Fibroblast of villous mesenchyme (primary cell): ENCODE data around the gene SMURF1. TPM values are rescaled to one million over a fixed set of nuclear protein-coding genes. Genes with fewer than 3 reads are reported as not detected.

Experiments used
- DNase-seq: peaks from one replicate; pipeline ENCODE4 v3.0.0-alpha.2; 2010; ENCODE audit warnings: low read depth
- H3K4me3 ChIP-seq: 2 replicates; pipeline ENCODE4 v1.5.1; 2011; ENCODE audit warnings: low read depth, mild to moderate bottlenecking, low read length
- total RNA-seq: library from RNA; depleted of rRNA; stranded (reverse); fragments of >200 nt; gene quantifications from 2 replicates; pipeline ENCODE4 v1.2.3, GENCODE V29; 2012
- TF ChIP-seq, protein P1 (sequence below): IDR thresholded peaks from 2 replicates; pipeline ENCODE4 v1.5.1; 2012; ENCODE audit warnings: low read depth, mild to moderate bottlenecking, low read length; ENCODE audit not compliant: insufficient read depth

SMURF1 gene
- total RNA-seq, 1 donor: 29.8 TPM

DNA sequence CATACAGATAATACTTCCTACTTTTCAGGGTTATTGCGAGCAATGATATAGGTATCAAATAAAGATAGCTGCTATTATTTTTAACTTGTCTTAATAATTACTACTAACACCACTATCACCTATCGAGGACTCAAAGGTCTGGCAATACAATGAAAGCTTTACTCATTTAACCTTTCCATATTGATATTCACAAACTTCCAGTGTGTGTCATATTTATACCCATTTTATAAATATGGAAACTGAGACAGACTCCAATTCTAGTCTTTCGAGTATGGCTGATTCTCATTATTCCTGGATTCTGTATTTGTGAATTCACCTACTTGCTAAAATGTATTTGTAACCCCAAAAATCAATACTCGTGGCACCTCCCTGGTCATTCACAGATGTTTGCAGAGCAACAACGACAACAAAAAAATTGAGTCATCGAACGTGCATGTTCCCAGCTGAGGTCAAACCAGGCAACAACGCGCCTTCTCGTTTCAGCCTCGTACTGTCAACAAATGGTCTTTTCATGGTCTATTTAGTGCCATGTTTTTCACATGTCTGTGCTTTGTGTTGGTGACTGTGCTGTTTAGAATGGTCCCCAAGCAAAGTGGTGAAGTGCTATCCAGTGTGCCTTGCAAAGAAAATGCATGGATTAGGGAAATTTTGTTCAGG is 51.7 kb downstream of the SMURF1 start:
- TF ChIP-seq, protein P1, sequence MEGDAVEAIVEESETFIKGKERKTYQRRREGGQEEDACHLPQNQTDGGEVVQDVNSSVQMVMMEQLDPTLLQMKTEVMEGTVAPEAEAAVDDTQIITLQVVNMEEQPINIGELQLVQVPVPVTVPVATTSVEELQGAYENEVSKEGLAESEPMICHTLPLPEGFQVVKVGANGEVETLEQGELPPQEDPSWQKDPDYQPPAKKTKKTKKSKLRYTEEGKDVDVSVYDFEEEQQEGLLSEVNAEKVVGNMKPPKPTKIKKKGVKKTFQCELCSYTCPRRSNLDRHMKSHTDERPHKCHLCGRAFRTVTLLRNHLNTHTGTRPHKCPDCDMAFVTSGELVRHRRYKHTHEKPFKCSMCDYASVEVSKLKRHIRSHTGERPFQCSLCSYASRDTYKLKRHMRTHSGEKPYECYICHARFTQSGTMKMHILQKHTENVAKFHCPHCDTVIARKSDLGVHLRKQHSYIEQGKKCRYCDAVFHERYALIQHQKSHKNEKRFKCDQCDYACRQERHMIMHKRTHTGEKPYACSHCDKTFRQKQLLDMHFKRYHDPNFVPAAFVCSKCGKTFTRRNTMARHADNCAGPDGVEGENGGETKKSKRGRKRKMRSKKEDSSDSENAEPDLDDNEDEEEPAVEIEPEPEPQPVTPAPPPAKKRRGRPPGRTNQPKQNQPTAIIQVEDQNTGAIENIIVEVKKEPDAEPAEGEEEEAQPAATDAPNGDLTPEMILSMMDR: no peak
- no peak overlapping the region for H3K4me3 ChIP-seq
- DNase-seq: no peak

DNA sequence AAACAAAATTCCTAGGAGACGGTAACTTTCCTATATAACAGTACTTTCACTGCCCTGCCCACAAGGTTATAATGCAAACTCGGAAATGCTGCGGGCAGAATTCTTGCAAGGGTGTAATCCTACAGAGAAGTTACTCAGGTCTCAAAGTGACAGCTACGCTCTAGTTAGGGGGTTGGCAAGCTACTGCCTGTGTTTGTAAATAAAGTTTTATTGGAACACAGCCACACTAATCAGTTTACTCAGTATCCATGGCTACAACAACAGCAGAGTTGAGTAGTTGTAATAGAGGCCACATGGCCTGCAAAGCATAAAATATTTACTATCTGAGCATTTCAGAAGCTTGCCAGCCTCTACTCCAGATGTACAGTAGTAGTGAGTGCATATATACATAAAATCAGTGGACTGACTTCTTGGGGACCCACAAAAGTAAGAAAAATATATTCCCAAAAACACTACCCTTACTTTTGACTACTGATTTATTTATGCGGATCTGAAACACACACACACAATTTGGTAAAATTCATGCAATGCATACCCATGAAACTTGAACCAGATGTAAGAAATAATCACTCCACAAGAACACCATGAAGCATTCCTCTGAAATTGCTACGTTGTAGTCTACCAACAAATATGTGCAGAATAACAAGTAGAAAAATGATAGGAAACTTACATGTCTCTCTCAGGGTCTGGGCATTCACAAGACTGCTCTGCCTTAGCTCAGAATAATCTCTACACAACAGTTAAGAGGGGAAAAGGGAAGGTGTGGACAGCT is 53.0 kb downstream of the SMURF1 start:
- no peak overlapping the region for H3K4me3 ChIP-seq
- DNase-seq: no peak
- TF ChIP-seq, protein P1: no peak

DNA sequence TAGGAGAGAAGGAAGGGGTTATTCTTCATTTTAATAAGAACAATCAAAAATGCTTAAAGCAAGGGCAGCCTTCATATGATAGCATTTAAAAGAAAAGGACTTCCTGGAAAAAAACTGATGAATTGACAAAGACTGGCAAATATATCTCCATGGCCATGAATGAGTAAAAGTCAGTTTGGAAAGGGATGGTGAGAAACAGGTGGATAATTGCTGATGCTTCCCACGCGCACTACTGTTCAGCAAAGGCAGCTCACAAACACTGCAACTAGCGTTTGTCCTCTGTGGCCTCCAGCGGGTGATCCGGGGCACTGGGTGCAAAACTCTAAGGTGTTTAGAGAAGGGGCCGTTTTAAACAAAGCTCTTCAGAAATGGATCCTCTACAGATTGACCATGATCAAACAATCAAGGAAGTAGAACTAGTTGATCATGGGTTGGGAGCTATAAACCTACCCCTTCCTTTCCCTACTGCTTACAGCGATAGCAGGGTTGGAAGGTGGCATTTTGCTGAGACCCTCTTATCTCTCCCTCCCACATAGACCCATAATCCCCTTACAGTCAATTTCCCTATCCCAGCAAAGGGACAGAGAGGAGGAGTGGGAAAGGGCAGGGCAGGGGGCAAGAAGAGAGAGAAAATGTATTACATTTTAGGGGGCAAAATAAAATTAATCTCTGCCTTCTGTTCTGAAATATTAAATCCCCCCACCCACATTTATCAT is 53.8 kb downstream of the SMURF1 start:
- no peak for DNase-seq
- no peak overlapping the region for H3K4me3 ChIP-seq
- TF ChIP-seq, protein P1: no peak

DNA sequence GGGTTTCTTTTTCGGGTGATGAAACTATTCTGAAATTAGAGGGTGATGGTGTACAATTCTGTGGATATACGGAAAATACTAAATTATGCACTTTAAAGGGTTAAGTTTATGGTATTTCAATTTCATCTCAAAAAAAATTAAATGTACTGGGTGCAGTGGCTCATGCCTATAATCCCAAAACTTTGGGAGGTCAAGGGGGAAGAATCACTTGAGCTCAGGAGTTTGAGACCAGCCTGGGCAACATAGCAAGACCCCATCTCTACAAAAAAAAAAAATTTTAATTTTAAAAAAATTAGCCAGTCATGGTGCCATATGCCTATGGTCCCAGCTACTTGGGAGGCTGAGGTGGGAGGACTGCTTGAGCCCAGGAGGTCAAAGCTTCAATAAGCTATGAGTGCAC is 57.0 kb downstream of the SMURF1 start:
- no peak for DNase-seq
- TF ChIP-seq, protein P1: no peak
- no peak overlapping the region for H3K4me3 ChIP-seq

DNA sequence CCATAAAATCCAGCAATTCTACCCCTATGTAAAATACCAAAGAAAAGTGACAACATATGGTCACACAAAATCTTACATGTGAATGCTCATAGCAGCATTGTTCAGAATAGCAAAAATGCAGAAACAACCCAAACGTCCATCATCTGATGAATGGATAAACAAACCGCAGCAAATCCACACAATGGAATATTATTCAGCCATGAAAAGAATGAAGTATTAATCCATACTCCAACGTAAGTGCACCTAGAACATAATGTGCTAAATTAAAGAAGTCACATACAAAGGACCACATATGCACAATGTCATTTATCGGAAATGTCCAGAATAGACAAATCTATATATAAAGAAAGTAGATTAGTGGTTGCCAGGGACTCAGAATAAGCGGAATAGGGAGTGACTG is 57.4 kb downstream of the SMURF1 start:
- DNase-seq: no peak
- TF ChIP-seq, protein P1: no peak
- H3K4me3 ChIP-seq: no peak overlapping the region

DNA sequence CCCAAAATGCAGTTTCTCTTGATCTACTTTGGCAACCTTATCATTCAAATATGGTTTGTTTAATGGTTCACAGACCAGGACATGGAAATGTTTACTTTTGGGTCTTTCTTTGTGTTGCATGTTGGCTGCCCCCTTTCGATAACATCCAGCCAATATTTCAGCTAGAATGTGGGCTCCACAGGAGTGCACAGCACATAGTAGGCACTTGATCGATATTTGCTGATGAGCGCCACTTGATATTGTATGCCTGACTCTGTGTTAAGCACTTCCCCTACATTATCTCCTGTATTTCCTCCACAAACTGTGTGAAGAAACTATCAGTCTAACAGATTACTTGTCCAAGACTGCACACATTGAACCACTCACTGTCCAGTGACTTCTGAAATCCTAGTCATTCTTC is 60.2 kb downstream of the SMURF1 start:
- DNase-seq: no peak
- TF ChIP-seq, protein P1: no peak

More for the DNA sequence above, 60.2 kb downstream of the SMURF1 start:
- H3K4me3 ChIP-seq: no peak overlapping the region
